Smooth muscle cell of the umbilical artery (primary cell): ENCODE results near the gene DDX21. TPM values are rescaled to one million over a fixed set of nuclear protein-coding genes. Genes with fewer than 3 reads are reported as not detected.

ENCODE experiments used
- total RNA-seq: library from RNA; depleted of rRNA; stranded (reverse); fragments of >200 nt; gene quantifications from 2 replicates; pipeline ENCODE4 v1.2.3, GENCODE V29; 2014

The DDX21 gene
- 57.3 and 109 TPM in 2 replicates for total RNA-seq

DNA sequence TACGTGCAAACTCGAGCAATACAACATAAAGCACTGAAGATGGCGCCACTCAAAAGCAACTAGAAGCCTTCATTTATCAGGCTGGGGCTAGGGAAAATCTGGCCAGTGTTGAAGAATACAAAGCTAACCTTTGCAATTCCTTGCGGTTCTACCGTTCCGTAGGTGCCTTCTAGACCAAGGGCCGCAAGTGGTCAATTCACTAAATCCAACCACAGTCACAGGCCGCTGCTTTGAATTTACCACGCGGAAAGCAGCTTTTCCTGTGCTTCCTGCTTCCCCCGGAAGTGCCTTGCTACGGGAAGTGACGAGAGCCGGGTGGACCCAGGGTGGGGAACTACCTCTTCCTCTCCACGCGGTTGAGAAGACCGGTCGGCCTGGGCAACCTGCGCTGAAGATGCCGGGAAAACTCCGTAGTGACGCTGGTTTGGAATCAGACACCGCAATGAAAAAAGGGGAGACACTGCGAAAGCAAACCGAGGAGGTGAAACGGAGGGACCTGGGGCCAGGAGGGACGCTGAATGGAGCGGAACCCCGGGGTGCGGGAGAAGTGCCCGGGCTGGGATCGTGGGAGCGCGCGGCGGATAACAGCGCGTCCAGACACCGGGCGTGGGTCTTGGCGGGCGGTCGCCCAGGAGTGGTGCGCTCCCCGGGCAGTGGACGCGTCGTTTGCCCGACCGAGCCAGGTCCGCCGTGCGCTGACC, at the start of gene DDX21:
Gene DDX21 (plus strand): TSS at position 339 of the 701 bp plus-strand sequence. CDS start 56 bp downstream, at position 395.

GRCh38 chr10:68988530-68989316, 32.8 kb downstream of the DDX21 start, which contains the start of gene KIFBP:
KIFBP (plus strand) TSS chr10:68988803; CDS start chr10:68988833, 30 bp downstream.

Other genes with a start within 250 kb of the DDX21 start
- 23.3 and 23.8 TPM in 2 replicates for gene CCAR1, start 234.9 kb upstream of the DDX21 start, total RNA-seq
- gene STOX1, start 128.6 kb upstream of the DDX21 start, total RNA-seq = 0.09 TPM in 1 of 2 replicates, not detected in the other
- gene DDX50, start 54.9 kb upstream of the DDX21 start, total RNA-seq = 81.1 and 86.1 TPM in 2 replicates
- 36.2 and 59.9 TPM in 2 replicates for gene KIFBP, start 32.6 kb downstream of the DDX21 start, total RNA-seq
- gene SRGN, start 131.9 kb downstream of the DDX21 start, total RNA-seq = 9.8 and 13.1 TPM in 2 replicates
- gene VPS26A, start 168.0 kb downstream of the DDX21 start, total RNA-seq = 35.6 and 43.5 TPM in 2 replicates
- 23.8 and 33.0 TPM in 2 replicates for gene SUPV3L1, start 224.1 kb downstream of the DDX21 start, total RNA-seq